ENCODE results near the gene NLE1. TPM values are rescaled to one million over a fixed set of nuclear protein-coding genes. Genes with fewer than 3 reads are reported as not detected.
"Not testable (repeated sequence)": the region's sequence is repeated elsewhere in the genome, so short reads cannot be mapped to it uniquely, and the experiment has no call there.

Gene NLE1
- total RNA-seq, result 15.0 and 15.7 TPM in 2 replicates
- polyA plus RNA-seq (2012), result 11.6 TPM

- peak; percentile 81 for DNase-seq (ENCODE audit: low read depth)
Observed at GRCh38 chr17:35141681-35142466, at the start of gene NLE1. NLE1 (minus strand) TSS chr17:35142303; CDS start chr17:35142275, 28 bp downstream.

DNA sequence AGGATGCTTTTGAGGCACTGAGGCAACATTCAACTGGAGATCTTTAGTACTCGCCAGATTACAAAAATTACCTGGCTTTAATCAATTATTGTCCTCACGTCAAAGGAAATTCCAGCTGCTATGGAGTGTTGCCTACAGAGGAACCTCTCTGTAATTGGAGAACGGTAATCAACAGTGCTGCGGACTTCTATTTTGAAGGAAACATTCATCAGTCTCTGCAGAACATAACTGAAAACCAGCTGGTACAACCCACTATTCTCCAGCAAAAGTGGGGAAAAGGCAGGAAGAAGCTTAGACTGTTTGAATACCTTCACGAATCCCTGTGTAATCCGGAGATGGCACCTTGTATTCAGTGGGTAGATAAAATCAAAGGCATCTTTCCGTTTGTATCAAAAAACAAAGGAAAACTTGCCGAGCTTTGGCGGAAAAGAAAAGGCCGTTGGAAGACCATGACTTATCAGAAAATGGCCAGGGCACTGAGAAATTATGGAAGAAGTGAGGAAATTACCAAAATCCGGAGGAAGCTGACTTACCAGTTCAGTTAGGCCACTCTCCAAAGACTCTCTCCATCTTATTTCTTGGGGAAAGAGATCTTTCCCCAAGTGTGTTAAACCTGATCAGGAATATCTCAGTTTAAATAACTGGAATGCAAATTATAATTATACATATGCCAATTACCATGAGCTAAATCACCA, 49.0 kb upstream of the NLE1 start:
- no peak for DNase-seq (ENCODE audit: low read depth)

DNA sequence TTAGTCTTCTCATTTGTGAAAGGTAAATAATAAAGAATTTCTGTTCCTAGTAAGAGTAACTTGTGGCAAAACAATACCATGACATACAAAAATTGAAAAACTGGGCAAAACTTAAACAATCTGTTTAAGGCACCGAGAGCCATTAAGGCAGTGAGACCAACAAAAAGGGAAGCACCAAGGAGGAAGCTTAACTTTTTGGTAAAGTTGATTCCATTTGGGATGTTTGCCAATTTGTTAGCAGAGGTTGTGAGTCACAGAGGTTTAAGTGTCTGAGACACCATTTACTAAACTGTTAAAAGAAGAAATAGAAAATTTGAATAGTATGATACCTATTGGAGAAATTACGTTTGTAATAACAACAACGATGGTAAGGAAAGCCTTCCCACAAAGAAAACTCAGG, 47.2 kb upstream of the NLE1 start:
- peak; percentile 36 for DNase-seq (ENCODE audit: low read depth)

GRCh38 chr17:35188111-35188510, 46.0 kb upstream of the NLE1 start:
- DNase-seq (ENCODE audit: low read depth), result no peak

- DNase-seq (ENCODE audit: low read depth), result no peak
Observed at GRCh38 chr17:35187481-35187880, 45.4 kb upstream of the NLE1 start.

- DNase-seq (ENCODE audit: low read depth), result no peak
Observed at GRCh38 chr17:35185849-35186248, 43.7 kb upstream of the NLE1 start.

DNA sequence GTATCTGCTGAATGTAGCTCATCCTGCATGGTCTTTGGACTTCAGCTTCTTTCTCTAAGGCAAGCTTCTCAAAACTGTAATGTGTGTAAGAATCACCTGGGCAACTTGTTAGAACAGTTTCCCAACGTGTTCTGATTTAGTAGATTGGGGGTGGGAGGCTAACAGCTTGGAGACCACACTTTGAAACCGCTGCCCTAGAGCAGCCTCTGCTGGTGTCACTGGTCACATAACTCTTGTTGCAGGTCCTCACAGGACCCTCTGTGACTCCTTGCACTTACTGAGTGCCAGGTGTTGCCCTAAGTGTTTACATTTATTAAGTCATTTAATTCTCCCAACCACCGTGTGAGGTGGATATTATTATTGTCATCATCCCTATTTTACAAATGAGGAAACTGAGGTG, 42.2 kb upstream of the NLE1 start:
- no peak for DNase-seq (ENCODE audit: low read depth)

DNA sequence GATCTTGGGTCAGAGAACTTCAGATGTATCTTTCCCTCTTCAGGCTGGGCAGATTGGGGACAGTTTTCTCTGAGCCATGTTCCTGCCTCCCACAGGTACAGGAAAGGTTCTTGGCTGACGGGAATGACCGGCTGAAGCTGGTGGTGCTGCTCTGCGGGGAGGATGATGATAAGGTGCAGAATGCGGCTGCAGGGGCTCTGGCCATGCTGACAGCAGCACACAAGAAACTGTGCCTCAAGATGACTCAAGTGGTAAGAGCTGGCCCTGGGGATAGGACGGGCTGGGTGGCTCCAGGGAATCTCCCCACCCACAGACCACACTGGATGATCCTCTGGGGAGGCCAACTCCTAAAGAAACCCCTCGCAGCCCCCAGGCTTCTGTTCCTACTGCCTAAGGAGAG, 41.2 kb upstream of the NLE1 start:
- DNase-seq (ENCODE audit: low read depth), result peak; percentile 12

GRCh38 chr17:35179379-35179778, 37.3 kb upstream of the NLE1 start:
- DNase-seq (ENCODE audit: low read depth), result not testable (repeated sequence)

GRCh38 chr17:35176897-35177296, 34.8 kb upstream of the NLE1 start:
- DNase-seq (ENCODE audit: low read depth), result no peak

- peak; percentile 37 for DNase-seq (ENCODE audit: low read depth)
Observed at GRCh38 chr17:35175638-35176415, 33.7 kb upstream of the NLE1 start.

- no peak for DNase-seq (ENCODE audit: low read depth)
Observed at GRCh38 chr17:35174835-35175334, 32.8 kb upstream of the NLE1 start.

GRCh38 chr17:35172321-35172720, 30.2 kb upstream of the NLE1 start:
- DNase-seq (ENCODE audit: low read depth), result not testable (repeated sequence)

- DNase-seq (ENCODE audit: low read depth), result no peak
Observed at GRCh38 chr17:35171834-35172233, 29.7 kb upstream of the NLE1 start.

DNA sequence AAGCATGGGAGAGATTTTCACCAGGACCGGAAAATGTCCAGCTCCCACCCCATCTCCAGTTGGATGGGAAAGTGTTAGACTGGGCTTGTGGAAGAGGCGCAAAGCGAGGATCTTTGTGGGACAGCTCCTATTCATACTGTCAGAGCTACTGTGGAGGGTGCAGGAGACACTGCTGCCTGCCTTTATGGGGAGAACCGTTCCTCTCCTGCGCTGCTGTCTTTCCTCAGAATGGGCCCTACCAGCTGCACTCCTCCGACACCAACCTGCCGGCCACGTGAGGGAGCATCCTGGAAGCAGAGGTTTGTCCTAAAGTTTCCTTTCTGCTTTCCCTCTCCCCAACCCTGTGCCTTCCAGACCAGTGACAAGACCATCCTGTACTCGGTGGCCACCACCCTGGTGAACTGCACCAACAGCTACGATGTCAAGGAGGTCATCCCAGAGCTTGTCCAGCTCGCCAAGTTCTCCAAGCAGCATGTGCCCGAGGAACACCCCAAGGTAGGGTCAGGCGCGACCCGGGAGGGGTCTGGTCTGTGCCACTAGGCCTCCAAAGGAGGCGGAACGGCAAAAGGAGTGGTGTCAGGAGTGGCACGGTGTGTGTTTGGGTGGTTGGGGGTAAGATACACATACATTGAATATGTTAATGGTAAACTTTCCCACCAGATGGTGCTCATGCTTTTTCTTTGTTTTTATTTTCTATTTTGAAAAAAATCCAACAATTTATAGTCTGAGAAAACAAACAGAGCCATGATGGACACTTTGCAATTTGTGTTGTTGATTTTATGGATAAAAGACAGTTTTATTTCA, 29.1 kb upstream of the NLE1 start:
- DNase-seq (ENCODE audit: low read depth), result peak; percentile 44

DNA sequence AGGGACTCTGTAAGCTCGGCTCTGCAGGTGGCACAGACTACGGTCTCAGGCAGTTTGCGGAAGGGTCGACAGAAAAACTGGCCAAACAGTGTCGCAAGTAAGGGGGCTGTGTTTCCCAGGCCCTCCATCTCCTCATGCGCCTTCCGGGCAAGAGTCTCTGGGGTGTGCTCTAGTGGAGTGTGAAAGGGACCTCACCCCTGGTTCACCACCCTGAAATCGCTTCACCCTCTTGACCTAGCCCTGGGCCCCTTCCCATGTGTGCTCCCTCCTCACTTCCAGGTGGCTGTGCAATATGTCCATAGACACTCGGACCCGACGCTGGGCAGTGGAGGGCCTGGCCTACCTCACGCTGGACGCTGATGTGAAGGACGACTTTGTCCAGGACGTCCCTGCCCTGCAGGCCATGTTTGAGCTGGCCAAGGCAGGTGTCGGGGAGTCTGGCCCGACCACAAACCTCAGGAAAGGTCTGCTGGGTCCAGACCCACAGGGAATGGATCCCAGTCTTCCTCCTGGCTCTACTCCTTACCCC, 27.8 kb upstream of the NLE1 start:
- no peak for DNase-seq (ENCODE audit: low read depth)

DNA sequence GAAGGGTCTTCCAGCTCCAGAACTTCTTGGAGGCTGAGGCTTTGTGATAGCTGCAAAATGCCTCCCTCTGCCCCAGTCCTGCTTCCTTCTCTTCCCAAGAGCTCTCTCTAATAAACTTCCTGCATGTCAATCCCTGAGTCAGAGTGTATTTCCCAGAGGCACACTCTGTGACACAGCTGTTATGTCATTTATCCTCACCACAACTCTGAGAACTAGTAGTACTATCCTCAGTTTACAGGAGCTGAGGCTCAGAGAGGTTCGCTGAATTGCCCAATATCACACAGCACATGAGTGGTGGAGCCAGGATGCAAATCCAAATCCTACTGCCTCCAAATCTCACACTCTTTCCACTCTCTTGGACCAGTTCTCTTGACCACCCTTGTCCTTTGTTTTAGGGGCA, 25.6 kb upstream of the NLE1 start:
- peak; percentile 78 for DNase-seq (ENCODE audit: low read depth)

DNA sequence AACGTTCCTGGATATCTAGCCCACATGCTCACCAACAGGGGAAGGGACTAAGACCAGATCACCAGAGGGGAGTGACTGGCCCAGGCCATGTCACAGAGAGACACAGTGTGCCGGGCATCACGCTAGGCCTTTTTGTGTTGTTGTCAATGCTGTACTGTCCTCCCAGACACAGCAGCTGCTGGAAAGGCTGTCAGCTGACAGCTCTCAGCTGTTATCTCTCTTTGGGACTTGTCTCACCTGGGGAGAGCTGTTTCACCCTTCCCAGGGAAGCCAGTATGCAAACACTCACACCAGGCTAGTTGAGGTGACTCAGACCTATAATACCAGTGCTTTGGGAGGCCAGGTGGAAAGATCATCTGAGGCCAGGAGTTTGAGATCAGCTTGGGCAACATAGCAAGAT, 24.9 kb upstream of the NLE1 start:
- DNase-seq (ENCODE audit: low read depth), result peak; percentile 65

- DNase-seq (ENCODE audit: low read depth), result no peak
Observed at GRCh38 chr17:35166526-35166925, 24.4 kb upstream of the NLE1 start.

DNA sequence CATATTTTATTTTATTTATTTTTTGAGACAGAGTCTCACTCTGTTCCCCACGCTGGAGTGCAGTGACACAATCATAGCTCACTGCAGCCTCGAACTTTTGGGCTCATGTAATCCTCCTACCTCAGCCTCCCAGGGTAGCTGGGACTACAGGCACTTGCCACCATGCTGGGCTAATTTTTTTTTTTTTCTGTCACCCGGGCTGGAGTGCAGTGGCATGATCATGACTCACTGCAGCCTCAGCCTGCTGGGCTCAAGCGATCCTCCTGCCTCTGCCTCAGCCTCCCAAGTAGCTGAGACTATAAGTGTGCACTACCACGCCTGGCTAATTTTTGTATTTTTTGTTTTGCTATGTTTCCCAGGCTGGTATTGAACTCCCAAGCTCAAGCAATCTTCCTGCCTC, 22.6 kb upstream of the NLE1 start:
- DNase-seq (ENCODE audit: low read depth), result no peak

DNA sequence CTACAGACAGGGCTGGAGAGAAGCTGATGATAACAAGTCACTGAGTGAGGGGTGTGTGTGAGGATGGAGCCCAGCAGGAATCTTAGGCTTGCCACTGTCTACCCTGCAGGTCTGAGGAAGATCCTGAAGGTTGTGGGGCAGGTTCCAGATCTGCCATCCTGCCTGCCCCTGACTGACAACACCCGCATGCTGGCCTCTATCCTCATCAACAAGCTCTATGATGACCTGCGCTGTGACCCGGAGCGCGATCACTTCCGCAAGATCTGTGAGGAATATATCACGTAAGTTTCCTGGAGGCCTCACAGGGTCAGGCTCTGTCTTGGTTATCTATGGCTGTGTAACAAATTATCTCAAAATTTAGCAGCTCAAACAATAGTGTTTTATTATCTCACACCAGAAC, 21.8 kb upstream of the NLE1 start:
- DNase-seq (ENCODE audit: low read depth), result no peak
